ENCODE data around the gene EFNB1. TPM values are rescaled to one million over a fixed set of nuclear protein-coding genes. Genes with fewer than 3 reads are reported as not detected.

The EFNB1 gene
- total RNA-seq, 2 donors from 2014 or later: 4.0 to 6.6 TPM

- peak overlapping the region; percentile 88 for H3K27ac Mint-ChIP-seq
Observed at GRCh38 chrX:68868902-68869800, 40.3 kb downstream of the EFNB1 start.

DNA sequence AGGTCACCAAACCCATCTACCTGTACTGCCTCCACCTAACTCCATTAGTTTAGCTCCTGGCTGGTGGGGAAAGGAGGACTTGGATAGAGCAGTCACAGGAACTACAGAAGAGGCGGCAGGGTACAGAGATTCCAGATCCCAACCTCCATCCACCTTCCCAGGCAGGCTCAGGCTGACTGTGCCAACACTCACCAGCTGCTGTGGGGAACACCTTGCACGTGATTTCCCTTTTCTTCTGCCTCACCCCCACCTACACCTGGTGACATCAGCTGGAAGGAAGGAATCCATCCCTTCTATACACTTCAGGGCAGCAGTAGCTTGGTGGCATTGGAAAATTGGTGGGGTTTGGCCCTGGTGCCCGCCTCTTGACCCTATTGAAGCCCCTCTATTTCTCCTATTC lies 41.5 kb downstream of the EFNB1 start:
- DNase-seq: no peak
- no peak overlapping the region for H3K27ac Mint-ChIP-seq

More at GRCh38 chrX:68868902-68869800, 40.3 kb downstream of the EFNB1 start:
- DNase-seq (no peak), ATAC-seq (no peak)
- Mint-ChIP-seq H3K27me3 (no peaks in the 10 kb centered on the region), H3K36me3 (ENCODE audit: low read depth) (no peaks in the 10 kb centered on the region), H3K4me3 (no peak overlapping the region), H3K4me1 (peaks cover 9% of the 10 kb centered on the region)
- no peaks in the 10 kb centered on the region for H3K9me3 ChIP-seq (ENCODE audit: control insufficient read depth, low read length, poor library complexity, severe bottlenecking)

DNA sequence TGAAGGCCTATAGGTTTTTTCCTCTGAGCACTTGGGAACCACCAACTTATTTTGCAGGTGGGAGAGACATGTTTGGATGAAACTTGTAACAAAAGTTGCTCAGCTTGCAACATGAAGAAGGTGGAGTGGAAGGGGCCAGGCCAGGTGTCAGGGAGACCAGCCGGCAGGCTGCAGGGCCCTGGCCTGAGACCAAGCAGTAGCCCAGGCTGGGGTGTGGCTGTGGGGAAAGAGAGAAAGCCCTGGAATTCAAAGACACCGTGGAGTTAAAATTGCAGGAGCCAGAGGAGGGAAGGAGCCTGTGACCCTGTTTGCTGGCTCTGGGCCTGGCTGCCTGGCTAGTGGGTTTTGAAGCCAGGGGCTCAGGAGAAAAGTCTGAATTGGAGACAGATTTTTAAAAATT lies 43.4 kb downstream of the EFNB1 start:
- ATAC-seq: no peak
- Mint-ChIP-seq H3K27ac (no peak overlapping the region), H3K4me1 (peaks cover 9% of the 10 kb centered on the region)

More for the DNA sequence above, 41.5 kb downstream of the EFNB1 start:
- Mint-ChIP-seq H3K4me1 (peaks cover 9% of the 10 kb centered on the region), H3K4me3 (no peak overlapping the region), H3K36me3 (ENCODE audit: low read depth) (no peaks in the 10 kb centered on the region), H3K27me3 (no peaks in the 10 kb centered on the region)
- H3K9me3 ChIP-seq (ENCODE audit: control insufficient read depth, low read length, poor library complexity, severe bottlenecking): no peaks in the 10 kb centered on the region
- no peak for ATAC-seq

DNA sequence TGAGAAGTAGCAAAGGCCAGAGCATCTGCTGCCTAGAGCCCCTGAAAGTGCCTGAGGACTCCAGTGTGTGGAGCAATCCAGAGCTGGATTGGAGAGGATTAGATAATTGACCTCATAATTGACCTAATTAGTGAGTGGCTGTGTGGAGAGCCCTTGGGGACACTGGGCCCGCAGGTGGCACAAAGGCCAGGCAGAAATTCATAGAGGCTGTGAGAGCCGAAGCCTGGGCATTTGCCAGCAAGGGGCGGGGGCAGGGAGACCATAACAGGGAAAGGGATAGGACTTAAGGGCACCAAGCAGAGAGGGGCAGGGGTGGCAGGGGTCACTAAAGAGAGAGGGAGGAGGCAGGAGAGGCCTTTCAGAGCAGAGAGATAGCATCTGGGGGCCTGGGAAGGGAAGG lies 45.3 kb downstream of the EFNB1 start:
- ATAC-seq: no peak
- Mint-ChIP-seq H3K27me3 (no peaks in the 10 kb centered on the region), H3K4me1 (peaks cover 1% of the 10 kb centered on the region)

More for the DNA sequence above, 43.4 kb downstream of the EFNB1 start:
- no peak for DNase-seq
- Mint-ChIP-seq H3K4me3 (no peak overlapping the region), H3K36me3 (ENCODE audit: low read depth) (no peaks in the 10 kb centered on the region), H3K27me3 (no peaks in the 10 kb centered on the region)
- H3K9me3 ChIP-seq (ENCODE audit: control insufficient read depth, low read length, poor library complexity, severe bottlenecking): no peaks in the 10 kb centered on the region

GRCh38 chrX:68876731-68877130 lies 47.9 kb downstream of the EFNB1 start:
- no peaks in the 10 kb centered on the region for H3K9me3 ChIP-seq (ENCODE audit: control insufficient read depth, low read length, poor library complexity, severe bottlenecking)
- H3K27me3 Mint-ChIP-seq: no peaks in the 10 kb centered on the region
- H3K27ac Mint-ChIP-seq: no peak overlapping the region
- DNase-seq: no peak
- H3K4me3 Mint-ChIP-seq: no peak overlapping the region
- H3K4me1 Mint-ChIP-seq: no peaks in the 10 kb centered on the region
- no peak for ATAC-seq
- H3K36me3 Mint-ChIP-seq (ENCODE audit: low read depth): no peaks in the 10 kb centered on the region

More for the DNA sequence above, 45.3 kb downstream of the EFNB1 start:
- no peak for DNase-seq
- Mint-ChIP-seq H3K4me3 (no peak overlapping the region), H3K36me3 (ENCODE audit: low read depth) (no peaks in the 10 kb centered on the region), H3K27ac (no peak overlapping the region)
- no peaks in the 10 kb centered on the region for H3K9me3 ChIP-seq (ENCODE audit: control insufficient read depth, low read length, poor library complexity, severe bottlenecking)

DNA sequence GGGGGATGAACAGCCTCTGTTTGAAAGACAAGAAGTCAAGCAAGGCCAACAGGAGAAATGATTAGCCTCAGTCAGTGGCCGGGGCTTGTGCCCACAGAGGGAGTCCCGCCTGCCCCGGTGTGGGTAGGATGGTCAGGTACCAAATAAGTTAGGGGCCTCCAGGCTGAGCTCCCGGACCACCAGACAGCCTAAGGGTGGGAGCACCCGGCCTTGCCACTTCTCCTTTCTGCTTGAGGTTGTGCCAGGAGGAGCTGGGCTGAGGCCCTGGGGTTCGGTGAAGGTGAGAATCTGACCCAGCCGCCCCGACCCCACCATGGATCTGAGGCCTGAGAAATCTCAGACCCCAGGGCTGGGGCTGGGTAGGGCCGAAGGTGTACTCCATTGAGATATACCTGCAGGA lies 48.8 kb downstream of the EFNB1 start:
- Mint-ChIP-seq H3K4me1 (no peaks in the 10 kb centered on the region), H3K27ac (no peak overlapping the region), H3K27me3 (no peaks in the 10 kb centered on the region), H3K36me3 (ENCODE audit: low read depth) (no peaks in the 10 kb centered on the region), H3K4me3 (no peak overlapping the region)
- H3K9me3 ChIP-seq (ENCODE audit: control insufficient read depth, low read length, poor library complexity, severe bottlenecking): no peaks in the 10 kb centered on the region
- ATAC-seq (no peak), DNase-seq (no peak)

DNA sequence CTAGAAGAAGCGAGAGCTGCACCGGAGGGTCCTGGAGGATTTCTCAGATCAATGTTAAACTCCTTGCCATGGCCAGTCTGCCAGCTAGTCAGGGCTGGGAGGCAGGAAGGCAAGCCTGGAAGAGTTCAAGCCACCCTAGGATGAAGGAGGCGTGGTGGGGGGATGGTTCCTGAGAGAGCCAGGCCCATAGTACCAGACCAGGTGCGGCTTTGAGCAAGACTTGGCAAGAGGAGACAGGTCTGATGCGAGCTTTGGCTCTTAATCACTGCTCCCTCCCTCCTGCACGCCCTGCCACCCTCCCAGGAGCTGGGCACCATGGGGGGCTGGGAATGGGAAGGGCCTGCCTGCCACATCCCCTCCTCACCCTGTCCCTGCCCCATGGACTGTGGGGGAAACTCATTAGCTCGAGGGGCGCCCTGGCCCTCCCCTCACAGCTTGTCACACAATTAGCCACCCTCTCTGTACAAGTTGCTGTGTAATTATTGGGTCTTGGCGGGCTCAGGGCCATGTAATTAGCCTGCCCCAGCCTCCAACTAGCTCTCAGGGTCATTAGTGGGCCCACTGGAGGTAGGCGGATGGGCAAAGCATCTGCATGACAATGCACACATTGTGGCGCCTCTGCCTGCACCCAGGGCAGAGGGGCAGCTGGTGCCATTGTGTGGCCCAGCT lies 50.3 kb downstream of the EFNB1 start:
- no peak overlapping the region for H3K4me3 Mint-ChIP-seq
- H3K36me3 Mint-ChIP-seq (ENCODE audit: low read depth): no peaks in the 10 kb centered on the region
- H3K27ac Mint-ChIP-seq: no peak overlapping the region
- H3K4me1 Mint-ChIP-seq: no peaks in the 10 kb centered on the region
- ATAC-seq (no peak), DNase-seq (no peak)
- no peaks in the 10 kb centered on the region for H3K27me3 Mint-ChIP-seq
- H3K9me3 ChIP-seq (ENCODE audit: control insufficient read depth, low read length, poor library complexity, severe bottlenecking): no peaks in the 10 kb centered on the region

DNA sequence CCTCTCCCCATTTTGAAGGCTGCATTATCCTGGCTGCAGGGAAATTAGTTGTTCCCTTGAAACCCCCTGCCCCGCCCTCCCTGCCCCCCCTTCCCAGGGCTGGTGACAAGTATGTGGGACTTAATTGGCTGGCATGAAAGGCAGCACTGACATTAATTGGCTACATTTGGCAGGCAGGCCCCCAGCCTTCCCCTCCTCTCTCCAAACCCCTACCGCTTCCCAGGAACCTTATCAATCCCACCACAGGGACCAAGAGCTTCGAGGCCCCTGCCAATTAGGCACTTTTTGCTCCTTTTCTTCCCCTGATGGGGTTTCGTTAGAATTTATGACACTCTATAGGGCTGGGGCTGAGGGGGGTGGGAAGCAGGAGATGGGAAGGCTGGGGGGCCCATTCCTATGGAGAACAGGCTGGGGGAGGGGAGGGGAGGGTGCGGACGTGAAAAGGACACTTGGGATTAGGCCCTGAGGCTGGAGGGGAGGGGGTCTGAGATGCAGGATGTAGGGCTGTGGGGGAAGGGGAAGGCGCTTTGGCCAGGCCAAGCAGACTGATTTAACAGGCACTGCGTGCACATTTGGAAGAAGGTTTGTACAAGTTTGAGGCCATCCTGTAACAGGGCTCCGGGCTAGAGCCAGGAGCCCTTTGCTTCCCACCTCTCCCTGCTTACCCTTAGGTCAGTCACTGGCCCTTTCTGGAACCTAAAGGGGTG lies 52.2 kb downstream of the EFNB1 start:
- no peaks in the 10 kb centered on the region for H3K27me3 Mint-ChIP-seq
- DNase-seq (no peak), ATAC-seq (no peak)
- H3K4me1 Mint-ChIP-seq: no peaks in the 10 kb centered on the region
- H3K4me3 Mint-ChIP-seq: no peak overlapping the region
- no peaks in the 10 kb centered on the region for H3K36me3 Mint-ChIP-seq (ENCODE audit: low read depth)
- no peaks in the 10 kb centered on the region for H3K9me3 ChIP-seq (ENCODE audit: control insufficient read depth, low read length, poor library complexity, severe bottlenecking)
- H3K27ac Mint-ChIP-seq: no peak overlapping the region

DNA sequence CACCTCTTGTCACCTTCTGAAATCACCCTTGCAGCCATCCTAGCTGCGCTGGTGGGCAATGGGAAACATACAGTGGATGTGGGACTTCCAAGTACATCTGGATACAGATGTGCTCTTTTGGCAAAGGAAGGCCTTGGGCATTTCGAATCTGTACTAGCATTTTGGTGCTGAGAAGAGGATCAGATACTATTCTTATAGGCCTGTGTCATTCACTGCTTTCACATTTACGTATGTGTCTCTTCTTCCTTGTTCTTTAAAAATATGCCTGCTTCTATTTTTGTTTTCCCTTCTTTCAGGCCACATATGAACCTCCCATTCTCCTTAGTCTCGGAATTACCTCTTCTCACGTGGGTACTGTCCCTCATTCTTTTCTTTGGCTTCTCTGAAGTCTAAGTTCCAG lies 53.1 kb downstream of the EFNB1 start:
- H3K4me1 Mint-ChIP-seq: no peaks in the 10 kb centered on the region
- no peak for ATAC-seq

DNA sequence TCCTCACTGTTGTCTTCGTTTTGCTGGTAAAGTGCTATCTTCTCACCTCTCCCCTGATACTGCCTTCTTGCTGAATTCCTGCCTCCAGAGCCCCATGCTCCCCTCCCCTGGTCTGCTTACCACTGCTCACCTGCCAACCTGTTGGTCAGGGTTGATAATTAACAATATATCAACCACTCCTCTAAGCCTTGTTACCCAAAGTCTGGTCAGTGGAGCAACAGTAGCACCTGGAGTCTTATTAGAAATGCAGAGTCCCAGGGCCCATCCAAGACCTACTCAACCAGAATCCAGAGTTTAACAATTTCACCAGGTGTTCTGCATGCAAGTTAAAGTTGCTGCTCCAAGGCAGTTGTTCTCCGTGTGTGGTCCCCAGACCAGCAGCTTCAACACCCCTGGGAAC lies 55.0 kb downstream of the EFNB1 start:
- no peaks in the 10 kb centered on the region for H3K9me3 ChIP-seq (ENCODE audit: control insufficient read depth, low read length, poor library complexity, severe bottlenecking)
- Mint-ChIP-seq H3K27ac (no peak overlapping the region), H3K27me3 (no peaks in the 10 kb centered on the region), H3K4me1 (no peaks in the 10 kb centered on the region), H3K4me3 (no peak overlapping the region), H3K36me3 (ENCODE audit: low read depth) (no peaks in the 10 kb centered on the region)
- ATAC-seq (no peak), DNase-seq (no peak)

More for the DNA sequence above, 53.1 kb downstream of the EFNB1 start:
- Mint-ChIP-seq H3K27ac (no peak overlapping the region), H3K27me3 (no peaks in the 10 kb centered on the region), H3K4me3 (no peak overlapping the region), H3K36me3 (ENCODE audit: low read depth) (no peaks in the 10 kb centered on the region)
- DNase-seq: no peak
- no peaks in the 10 kb centered on the region for H3K9me3 ChIP-seq (ENCODE audit: control insufficient read depth, low read length, poor library complexity, severe bottlenecking)

DNA sequence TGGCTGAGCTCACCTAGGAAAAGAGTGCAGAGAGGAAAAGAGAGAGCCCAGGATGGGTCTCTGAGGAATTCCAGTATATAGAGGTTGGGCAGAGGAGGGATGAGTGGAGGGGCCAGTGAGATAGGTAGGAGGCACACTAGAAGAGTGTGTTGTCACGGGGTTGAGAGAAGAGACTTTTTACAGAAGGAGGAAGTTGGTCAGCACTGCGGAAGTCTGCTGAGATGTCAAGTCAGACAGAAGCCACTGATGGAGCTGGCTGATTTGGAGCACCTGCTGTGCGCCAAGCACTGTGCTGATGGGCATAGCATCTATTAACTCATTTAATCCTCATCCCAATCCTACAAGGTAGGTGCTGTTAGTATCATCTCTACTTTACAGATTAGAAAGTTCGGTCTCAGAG lies 60.4 kb downstream of the EFNB1 start:
- DNase-seq (no peak), ATAC-seq (no peak)
- H3K9me3 ChIP-seq (ENCODE audit: control insufficient read depth, low read length, poor library complexity, severe bottlenecking): no peaks in the 10 kb centered on the region
- Mint-ChIP-seq H3K4me1 (no peaks in the 10 kb centered on the region), H3K36me3 (ENCODE audit: low read depth) (no peaks in the 10 kb centered on the region), H3K27me3 (no peaks in the 10 kb centered on the region), H3K4me3 (no peak overlapping the region), H3K27ac (no peak overlapping the region)
